RWPE2 (cell line): Measurements from ENCODE around the gene SEL1L3.

Experiments
- ATAC-seq: fragments of 200-7000 bp; cut with Tn5 transposase; 3 replicates; pipeline ENCODE4 v1.9.1; 2021; ENCODE audit warnings: low read depth
- DNase-seq: peaks from one replicate; pipeline ENCODE4 v3.0.0-alpha.2; 2020; ENCODE audit warnings: low spot score
- H3K27ac ChIP-seq: fragments of 450-650 bp; 2 replicates; pipeline ENCODE4 v1.5.1; 2017; ENCODE audit warnings: mild to moderate bottlenecking; ENCODE audit not compliant: poor library complexity, severe bottlenecking
- H3K27me3 ChIP-seq: fragments of 250-450 bp; sonication (Bioruptor Pico); 2 replicates; pipeline ENCODE4 v1.5.1; 2021; ENCODE audit warnings: mild to moderate bottlenecking, moderate library complexity; ENCODE audit not compliant: insufficient read depth, poor library complexity, severe bottlenecking
- H3K36me3 ChIP-seq: fragments of 250-450 bp; sonication (Bioruptor Pico); 2 replicates; pipeline ENCODE4 v1.5.1; 2020; ENCODE audit warnings: low read depth, mild to moderate bottlenecking, moderate library complexity
- H3K4me1 ChIP-seq: fragments of 250-450 bp; sonication (Bioruptor Pico); 2 replicates; pipeline ENCODE4 v1.5.1; 2021; ENCODE audit warnings: mild to moderate bottlenecking, moderate library complexity; ENCODE audit not compliant: insufficient read depth, poor library complexity, severe bottlenecking
- H3K4me3 ChIP-seq: fragments of 250-450 bp; sonication (Bioruptor Pico); 2 replicates; pipeline ENCODE4 v1.5.1; 2021; ENCODE audit warnings: mild to moderate bottlenecking, moderate library complexity; ENCODE audit not compliant: severe bottlenecking
- H3K9me3 ChIP-seq: fragments of 250-450 bp; sonication (Bioruptor Pico); 2 replicates; pipeline ENCODE4 v1.5.1; 2021; ENCODE audit warnings: mild to moderate bottlenecking, moderate library complexity; ENCODE audit not compliant: severe bottlenecking
- CTCF ChIP-seq: fragments of 450-650 bp; IDR thresholded peaks from one replicate; pipeline ENCODE4 v1.5.1; 2017; ENCODE audit warnings: mild to moderate bottlenecking, moderate library complexity; ENCODE audit not compliant: poor library complexity, severe bottlenecking

The SEL1L3 gene

GRCh38 chr4:25797136-25797535, 65.7 kb downstream of the SEL1L3 start:
- Histone ChIP-seq H3K36me3 (peaks cover 5% of the 10 kb centered on the region), H3K27ac (no peak overlapping the region), H3K4me1 (no peaks in the 10 kb centered on the region), H3K4me3 (no peak overlapping the region), H3K9me3 (no peaks in the 10 kb centered on the region), H3K27me3 (no peaks in the 10 kb centered on the region)
- DNase-seq, result no peak
- TF ChIP-seq CTCF, result no peak
- ATAC-seq, result no peak

GRCh38 chr4:25795566-25796454, 67.0 kb downstream of the SEL1L3 start:
- Histone ChIP-seq H3K4me1 (peaks cover 7% of the 10 kb centered on the region), H3K27ac (peak overlapping the region; percentile 36), H3K27me3 (no peaks in the 10 kb centered on the region), H3K36me3 (peaks cover 5% of the 10 kb centered on the region), H3K4me3 (no peak overlapping the region), H3K9me3 (no peaks in the 10 kb centered on the region)
- DNase-seq, result no peak
- peak; percentile 97 for ATAC-seq
- TF ChIP-seq CTCF, result no peak

GRCh38 chr4:25795091-25795490, 67.7 kb downstream of the SEL1L3 start:
- H3K4me3 ChIP-seq, result no peak overlapping the region
- no peaks in the 10 kb centered on the region for H3K9me3 ChIP-seq
- ATAC-seq, result no peak
- H3K27me3 ChIP-seq, result no peaks in the 10 kb centered on the region
- no peak for TF ChIP-seq CTCF
- no peak overlapping the region for H3K27ac ChIP-seq
- H3K4me1 ChIP-seq, result peaks cover 8% of the 10 kb centered on the region
- no peak for DNase-seq
- peaks cover under 1% of the 10 kb centered on the region for H3K36me3 ChIP-seq

GRCh38 chr4:25792876-25793275, 69.9 kb downstream of the SEL1L3 start:
- Histone ChIP-seq H3K4me1 (peaks cover 22% of the 10 kb centered on the region), H3K36me3 (no peaks in the 10 kb centered on the region), H3K27me3 (no peaks in the 10 kb centered on the region), H3K27ac (no peak overlapping the region), H3K4me3 (no peak overlapping the region), H3K9me3 (no peaks in the 10 kb centered on the region)
- DNase-seq, result no peak
- ATAC-seq, result no peak
- TF ChIP-seq CTCF, result no peak

DNA sequence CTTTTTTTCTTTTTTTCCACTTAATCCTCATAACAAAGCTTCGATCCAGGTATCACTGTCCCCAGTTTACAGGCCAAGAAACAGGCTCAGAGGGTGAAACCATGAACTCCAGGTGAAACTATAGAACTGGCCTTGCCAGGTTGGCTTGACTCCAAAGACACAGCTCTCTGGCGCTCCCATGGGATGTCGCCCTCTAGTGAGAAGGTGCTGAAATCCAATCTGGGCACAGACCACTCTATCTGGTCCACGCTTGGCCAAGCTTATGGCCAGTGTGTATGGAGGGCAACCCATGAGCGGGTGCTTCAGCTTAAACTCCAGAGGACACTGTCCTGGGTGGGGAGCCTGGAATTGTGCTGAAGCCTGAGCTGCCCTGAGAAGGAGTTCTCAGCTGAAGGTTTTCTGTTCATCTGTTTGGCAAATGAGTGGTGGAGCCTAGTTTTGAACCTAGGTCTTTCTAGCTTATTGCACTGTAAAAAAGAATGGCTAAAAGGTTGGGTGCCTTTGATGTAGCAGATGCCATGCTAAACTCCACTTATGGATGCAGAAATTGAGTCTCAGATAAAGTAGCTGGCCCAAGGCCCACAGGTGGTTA, 70.5 kb downstream of the SEL1L3 start:
- no peaks in the 10 kb centered on the region for H3K27me3 ChIP-seq
- ATAC-seq, result no peak
- H3K4me1 ChIP-seq, result peaks cover 27% of the 10 kb centered on the region
- no peak for DNase-seq
- H3K4me3 ChIP-seq, result no peak overlapping the region
- peak overlapping the region; percentile 93 for H3K27ac ChIP-seq
- H3K9me3 ChIP-seq, result no peaks in the 10 kb centered on the region
- H3K36me3 ChIP-seq, result peaks cover 5% of the 10 kb centered on the region
- peak; percentile 56 for TF ChIP-seq CTCF
